GM06990 (cell line): ENCODE data around the gene ADRA1B.

ENCODE experiments used
- DNase-seq: peaks from one replicate; pipeline ENCODE4 v3.0.0-alpha.2; 2011; ENCODE audit not compliant: insufficient read length; ENCODE audit errors: extremely low read depth
- H3K27me3 ChIP-seq: replicated peaks from 2 replicates; pipeline ENCODE4 v1.6.0; 2011; ENCODE audit warnings: low read length; ENCODE audit not compliant: control insufficient read depth, insufficient read depth
- H3K36me3 ChIP-seq: 2 replicates; pipeline ENCODE4 v1.5.1; 2011; ENCODE audit warnings: low read length; ENCODE audit not compliant: control insufficient read depth, insufficient read depth
- H3K4me3 ChIP-seq: replicated peaks from 2 replicates; pipeline ENCODE4 v1.5.1; 2011; ENCODE audit warnings: low read depth, mild to moderate bottlenecking, control low read depth, low read length
- TF ChIP-seq, protein P1 (sequence below): IDR thresholded peaks from 2 replicates; pipeline ENCODE4 v1.5.1; 2011; ENCODE audit warnings: low read length, control low read depth, mild to moderate bottlenecking, inconsistent platforms; ENCODE audit not compliant: insufficient read depth, poor library complexity, severe bottlenecking

ADRA1B gene

DNA sequence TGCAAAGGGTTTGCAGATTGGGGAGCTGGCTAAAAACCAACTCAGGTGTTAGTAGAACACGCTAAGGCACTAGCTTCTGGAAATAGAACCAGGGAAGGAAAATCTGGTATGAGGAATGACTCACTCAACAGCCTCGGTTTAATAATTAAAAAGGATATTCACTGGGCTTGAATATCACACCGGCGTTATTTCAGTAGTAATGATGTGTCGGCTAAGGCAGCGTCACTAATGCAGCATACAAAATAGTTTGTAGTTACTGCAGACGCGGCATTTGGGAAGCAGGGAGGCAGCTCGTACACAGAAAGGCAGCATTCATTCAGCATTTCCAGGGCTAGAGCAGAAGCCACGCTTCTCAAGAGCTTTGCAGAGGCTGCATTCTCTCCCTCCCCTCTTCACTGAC is 1.7 kb downstream of the ADRA1B start:
- H3K27me3 ChIP-seq: no peaks in the 10 kb centered on the region
- TF ChIP-seq, protein P1, sequence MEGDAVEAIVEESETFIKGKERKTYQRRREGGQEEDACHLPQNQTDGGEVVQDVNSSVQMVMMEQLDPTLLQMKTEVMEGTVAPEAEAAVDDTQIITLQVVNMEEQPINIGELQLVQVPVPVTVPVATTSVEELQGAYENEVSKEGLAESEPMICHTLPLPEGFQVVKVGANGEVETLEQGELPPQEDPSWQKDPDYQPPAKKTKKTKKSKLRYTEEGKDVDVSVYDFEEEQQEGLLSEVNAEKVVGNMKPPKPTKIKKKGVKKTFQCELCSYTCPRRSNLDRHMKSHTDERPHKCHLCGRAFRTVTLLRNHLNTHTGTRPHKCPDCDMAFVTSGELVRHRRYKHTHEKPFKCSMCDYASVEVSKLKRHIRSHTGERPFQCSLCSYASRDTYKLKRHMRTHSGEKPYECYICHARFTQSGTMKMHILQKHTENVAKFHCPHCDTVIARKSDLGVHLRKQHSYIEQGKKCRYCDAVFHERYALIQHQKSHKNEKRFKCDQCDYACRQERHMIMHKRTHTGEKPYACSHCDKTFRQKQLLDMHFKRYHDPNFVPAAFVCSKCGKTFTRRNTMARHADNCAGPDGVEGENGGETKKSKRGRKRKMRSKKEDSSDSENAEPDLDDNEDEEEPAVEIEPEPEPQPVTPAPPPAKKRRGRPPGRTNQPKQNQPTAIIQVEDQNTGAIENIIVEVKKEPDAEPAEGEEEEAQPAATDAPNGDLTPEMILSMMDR: no peak
- DNase-seq: no peak
- no peak overlapping the region for H3K4me3 ChIP-seq
- no peaks in the 10 kb centered on the region for H3K36me3 ChIP-seq

DNA sequence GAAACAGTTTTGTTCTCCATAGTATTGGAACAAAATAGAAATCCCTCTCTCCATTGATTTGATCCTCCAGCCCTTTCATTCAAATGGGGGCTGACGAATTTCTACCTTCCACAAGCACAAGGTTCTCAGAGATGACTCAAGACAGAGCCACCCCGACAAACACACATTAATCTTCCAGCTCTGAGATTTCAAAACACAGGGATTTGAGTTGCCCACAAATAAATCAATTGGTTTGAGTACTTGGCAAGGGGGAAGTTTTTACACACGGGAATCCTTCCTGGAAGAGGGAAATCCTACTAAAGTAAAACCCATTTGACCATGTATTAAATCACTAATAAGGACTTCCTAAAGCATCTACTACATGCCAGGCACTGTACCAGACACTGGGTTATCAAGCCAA is 5.4 kb downstream of the ADRA1B start:
- TF ChIP-seq, protein P1: no peak
- Histone ChIP-seq H3K36me3 (no peaks in the 10 kb centered on the region), H3K27me3 (no peaks in the 10 kb centered on the region; the same call in 1 of the 2 replicates), H3K4me3 (no peak overlapping the region)
- DNase-seq: no peak

DNA sequence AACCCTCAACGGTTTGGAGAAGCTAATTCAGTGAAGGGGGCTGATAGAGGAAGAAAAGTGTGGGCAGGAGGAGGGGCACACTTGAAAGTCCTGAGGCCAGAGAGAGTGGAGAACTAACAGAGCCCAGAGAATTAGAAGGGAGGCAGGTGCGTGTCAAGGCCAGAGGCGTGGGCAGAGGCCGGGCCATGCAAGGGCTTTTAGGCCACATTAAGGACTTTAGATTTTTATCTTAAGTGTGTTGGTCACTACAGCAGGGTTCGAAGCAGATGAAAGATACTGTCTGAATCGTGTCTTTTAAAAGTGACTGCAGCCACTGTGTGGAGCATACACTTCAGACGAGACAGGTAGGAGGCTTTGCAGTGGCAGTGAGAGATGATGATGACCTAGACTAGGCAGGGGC is 6.7 kb downstream of the ADRA1B start:
- TF ChIP-seq, protein P1: no peak
- Histone ChIP-seq H3K36me3 (no peaks in the 10 kb centered on the region), H3K27me3 (no peaks in the 10 kb centered on the region; the same call in 1 of the 2 replicates), H3K4me3 (no peak overlapping the region)
- no peak for DNase-seq

DNA sequence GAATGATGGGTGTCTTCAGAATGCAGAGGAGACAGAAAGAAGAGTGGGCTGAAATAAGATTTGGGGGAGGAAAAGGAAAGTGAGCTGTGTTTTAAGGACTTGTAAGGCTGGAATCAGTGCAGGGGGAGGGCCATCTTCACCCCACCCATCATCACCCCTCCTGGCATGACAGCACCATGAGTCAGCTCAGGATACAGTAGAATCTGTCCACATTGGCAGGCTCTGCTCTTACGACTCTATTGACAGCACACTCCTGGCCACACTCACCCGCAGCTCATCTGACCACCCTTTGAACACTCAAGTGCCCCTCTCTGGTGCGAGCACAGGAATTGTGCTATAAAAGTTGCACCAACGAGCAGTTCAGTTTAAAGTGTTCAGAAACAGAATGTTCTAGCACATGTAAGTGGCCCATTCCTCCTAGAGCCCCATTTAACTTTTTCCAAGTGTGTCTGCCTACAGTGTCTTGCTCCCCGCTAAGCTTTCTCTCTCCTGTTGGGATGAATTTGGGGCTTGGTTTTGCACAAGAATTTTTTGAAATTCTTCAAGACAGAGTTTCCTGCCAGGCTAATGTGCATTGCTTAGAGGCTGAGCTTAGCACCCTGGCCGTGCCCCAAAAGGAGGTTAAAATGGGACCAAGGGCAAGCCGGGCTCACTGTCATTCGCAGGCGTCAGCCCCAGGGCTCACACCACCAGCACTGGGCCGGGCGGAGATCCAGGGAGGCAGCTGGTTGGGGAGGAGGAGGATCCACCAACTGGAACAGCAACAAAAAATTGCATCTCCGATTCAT is 12.0 kb downstream of the ADRA1B start:
- TF ChIP-seq, protein P1: no peak
- no peak for DNase-seq
- Histone ChIP-seq H3K36me3 (no peaks in the 10 kb centered on the region), H3K4me3 (no peak overlapping the region), H3K27me3 (no peaks in the 10 kb centered on the region; the same call in none of the 2 replicates)

DNA sequence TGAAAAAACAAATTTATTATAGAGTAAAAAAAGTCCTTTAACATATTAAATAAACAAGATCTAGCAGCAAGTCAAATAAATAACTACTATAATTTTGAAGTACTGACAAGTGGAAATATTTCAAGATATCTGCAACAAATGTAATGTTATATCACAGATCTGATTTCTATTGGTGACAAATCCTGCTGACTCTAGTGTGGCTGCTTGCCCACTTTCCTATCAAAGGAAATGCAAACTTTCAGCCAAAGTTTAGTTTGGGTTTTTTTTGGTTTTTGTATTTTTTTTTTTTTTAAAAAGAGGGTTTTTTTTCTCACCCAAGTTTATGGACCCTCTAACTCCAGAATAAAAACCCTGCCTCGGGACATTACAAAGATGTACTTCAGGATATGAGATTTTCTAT is 12.9 kb downstream of the ADRA1B start:
- H3K36me3 ChIP-seq: no peaks in the 10 kb centered on the region

More for the DNA sequence above, 12.9 kb downstream of the ADRA1B start:
- no peak overlapping the region for H3K4me3 ChIP-seq
- TF ChIP-seq, protein P1: no peak
- no peaks in the 10 kb centered on the region; the same call in none of the 2 replicates for H3K27me3 ChIP-seq
- DNase-seq: no peak
